ENCODE measurements around the gene FAM131B. TPM values are rescaled to one million over a fixed set of nuclear protein-coding genes. Genes with fewer than 3 reads are reported as not detected.

Gene FAM131B
- total RNA-seq, 2 experiments from 2014 or later: 2.7 to 2.9 TPM

Small RNAs within 50 kb of the gene (microRNA-seq; reads per million reads assigned to microRNA genes)
- not detected for gene MIR6892 (ENCODE audit: borderline microRNAs expressed, borderline replicate concordance)

Other genes starting within 250 kb of the FAM131B start
- gene PIP, start 230.6 kb downstream of the FAM131B start, total RNA-seq: not detected
- not detected for gene TAS2R39, start 179.3 kb downstream of the FAM131B start, total RNA-seq
- not detected for gene TAS2R40, start 140.7 kb downstream of the FAM131B start, total RNA-seq
- gene GSTK1, start 99.3 kb downstream of the FAM131B start, total RNA-seq: 100 to 1,000 TPM; 163 to 171 TPM
- 1 to 10 TPM; 1.6 to 2.0 TPM for gene TMEM139, start 77.8 kb downstream of the FAM131B start, total RNA-seq
- 10 to 100 TPM; 79.6 to 80.9 TPM for gene CASP2, start 74.4 kb downstream of the FAM131B start, total RNA-seq
- under 1 TPM in 1 of 2 experiments, not detected in 1; 0.09 TPM for gene CLCN1, start 46.6 kb downstream of the FAM131B start, total RNA-seq
- 100 to 1,000 TPM; 111 to 120 TPM for gene ZYX, start 18.6 kb upstream of the FAM131B start, total RNA-seq
- 1 to 10 TPM; 2.4 to 2.8 TPM for gene EPHA1, start 46.1 kb upstream of the FAM131B start, total RNA-seq
- not detected for gene TAS2R60, start 80.7 kb upstream of the FAM131B start, total RNA-seq
- gene TAS2R41, start 115.2 kb upstream of the FAM131B start, total RNA-seq: not detected
- under 1 TPM; 0.36 to 0.83 TPM for gene CTAGE15, start 209.1 kb upstream of the FAM131B start, total RNA-seq

Data from activated CD8-positive, alpha-beta T cell treated with anti-CD3 and anti-CD28 coated beads for 36 hours (primary cell).